ENCODE data around the gene TPCN1. TPM values are rescaled to one million over a fixed set of nuclear protein-coding genes. Genes with fewer than 3 reads are reported as not detected.

The TPCN1 gene
- total and polyA plus RNA-seq, 11 donors, result 22.6 to 136 (median 80.5) TPM

- peak in 2 of 4 donors; percentile 6 to 34 for ATAC-seq
- DNase-seq, result peak in 1 of 5 donors; percentile 55
- Histone ChIP-seq H3K27me3 (no peaks in the 10 kb centered on the region), H3K4me1 (peaks cover 10 to 57% (median 39%) of the 10 kb centered on the region in 12 donors), H3K27ac (peak overlapping the region; percentile 44 to 88 (median 74)), H3K36me3 (peaks cover 0 to 51% (median 31%) of the 10 kb centered on the region in 9 donors), H3K4me3 (no peak overlapping the region), H3K9me3 (no peaks in the 10 kb centered on the region)
- 50 to 61% (median 56%) methylated on average over 5 of the region's 5 CpGs for WGBS, 4 donors
- intact Hi-C loops (cut with DNase I), result loop anchor here in 3 of 10 donors (2.0 to 5.0 kb wide), 2 partner anchors 33 to 39 kb away; partner anchors contain the start of gene TPCN1 (in 1 of the 3)
- TF ChIP-seq CTCF (IDR thresholded peaks at IDR 0.05) (no peak), POLR2A (IDR thresholded peaks at IDR 0.05) (no peak)
These were observed 38.9 kb downstream of the TPCN1 start for GRCh38 chr12:113260127-113260526.

- ATAC-seq (no peak), DNase-seq (peak in 1 of 5 donors; percentile 10)
- TF ChIP-seq CTCF (IDR thresholded peaks at IDR 0.05) (no peak), POLR2A (IDR thresholded peaks at IDR 0.05) (no peak)
- intact Hi-C loops (cut with DNase I), result loop anchor here in 3 of 10 donors (2.0 to 5.0 kb wide), 2 partner anchors 33 to 40 kb away; partner anchors contain the start of gene TPCN1 (in 1 of the 3)
- WGBS, 4 donors, result 66 to 72% (median 70%) methylated on average over 12 of the region's 12 CpGs
- Histone ChIP-seq H3K27me3 (no peaks in the 10 kb centered on the region), H3K4me3 (no peak overlapping the region), H3K27ac (peak overlapping the region; percentile 44 to 88 (median 74)), H3K9me3 (no peaks in the 10 kb centered on the region), H3K4me1 (peaks cover 10 to 57% (median 39%) of the 10 kb centered on the region in 12 donors), H3K36me3 (peaks cover 0 to 57% (median 35%) of the 10 kb centered on the region in 9 donors)
These were observed 39.5 kb downstream of the TPCN1 start for GRCh38 chr12:113260636-113261300.

- DNase-seq (no peak), ATAC-seq (no peak)
- Histone ChIP-seq H3K4me3 (no peak overlapping the region), H3K27ac (peak overlapping the region in 10 of 12 donors; percentile 6 to 81 (median 70)), H3K27me3 (no peaks in the 10 kb centered on the region), H3K36me3 (peaks cover 0 to 65% (median 47%) of the 10 kb centered on the region in 9 donors), H3K9me3 (no peaks in the 10 kb centered on the region), H3K4me1 (peaks cover 10 to 57% (median 39%) of the 10 kb centered on the region in 12 donors)
- 68 to 77% (median 71%) methylated on average over 6 of the region's 6 CpGs for WGBS, 4 donors
- intact Hi-C loops (cut with DNase I), result loop anchor here in 3 of 10 donors (2.0 to 5.0 kb wide), 2 partner anchors 35 to 41 kb away; partner anchors contain the start of gene TPCN1 (in 1 of the 3)
- TF ChIP-seq POLR2A (IDR thresholded peaks at IDR 0.05), result no peak
- no peak for TF ChIP-seq CTCF (IDR thresholded peaks at IDR 0.05)
These were observed 40.7 kb downstream of the TPCN1 start for GRCh38 chr12:113261847-113262470.

GRCh38 chr12:113262710-113263109 is 41.4 kb downstream of the TPCN1 start:
- Histone ChIP-seq H3K27me3 (no peaks in the 10 kb centered on the region), H3K4me1 (peaks cover 10 to 57% (median 39%) of the 10 kb centered on the region in 12 donors), H3K27ac (peak overlapping the region in 9 of 12 donors; percentile 6 to 81 (median 70)), H3K9me3 (no peaks in the 10 kb centered on the region), H3K4me3 (no peak overlapping the region), H3K36me3 (peaks cover 0 to 72% (median 55%) of the 10 kb centered on the region in 9 donors)
- TF ChIP-seq POLR2A (IDR thresholded peaks at IDR 0.05) (no peak), CTCF (IDR thresholded peaks at IDR 0.05) (no peak)
- DNase-seq (no peak), ATAC-seq (peak in 1 of 4 donors; percentile 7)
- intact Hi-C loops (cut with DNase I), result loop anchor here in 2 of 10 donors (5.0 kb wide), 1 partner anchor 35 kb away; no protein-coding TSS in a partner anchor
